Mesenchymal stem cell (in vitro differentiated cells and primary cell): Measurements from ENCODE around the gene RBMXL3.
"Not testable (repeated sequence)": the region's sequence is repeated elsewhere in the genome, so short reads cannot be mapped to it uniquely, and the experiment has no call there.

ENCODE experiments used
- DNase-seq: peaks from one replicate; pipeline ENCODE4 v3.0.0-alpha.2; 2013
- H2AFZ ChIP-seq: one replicate; pipeline ENCODE4 v1.6.1; 2013; ENCODE audit warnings: low read depth, mild to moderate bottlenecking, control low read depth, inconsistent platforms, low read length, moderate library complexity
- H2AK5ac ChIP-seq: 2 replicates; pipeline ENCODE4 v1.6.1; 2013; ENCODE audit warnings: low read length, moderate library complexity, mild to moderate bottlenecking, inconsistent platforms; ENCODE audit not compliant: severe bottlenecking
- H2BK120ac ChIP-seq: one replicate; pipeline ENCODE4 v1.6.1; 2013; ENCODE audit warnings: low read depth, mild to moderate bottlenecking, inconsistent platforms, low read length, moderate library complexity
- H2BK12ac ChIP-seq, 2 experiments: one replicate each; pipeline ENCODE4 v1.6.1; 2013; ENCODE audit warnings: inconsistent platforms in 2 of 2, low read length in 2 of 2, mild to moderate bottlenecking in 2 of 2, moderate library complexity in 2 of 2, control low read depth in 1 of 2
- H2BK15ac ChIP-seq: one replicate; pipeline ENCODE4 v1.6.1; 2013; ENCODE audit warnings: mild to moderate bottlenecking, low read depth, inconsistent platforms; ENCODE audit not compliant: poor library complexity, severe bottlenecking
- H2BK5ac ChIP-seq: 2 replicates; pipeline ENCODE4 v1.6.1; 2013; ENCODE audit warnings: low read depth, mild to moderate bottlenecking, low read length, control low read depth, inconsistent platforms; ENCODE audit not compliant: poor library complexity, severe bottlenecking
- H3K14ac ChIP-seq, 2 experiments: one replicate each; pipeline ENCODE4 v1.6.1; 2013; ENCODE audit warnings: inconsistent platforms in 2 of 2, low read length in 2 of 2, control low read depth in 1 of 2, mild to moderate bottlenecking in 1 of 2, moderate library complexity in 1 of 2
- H3K18ac ChIP-seq, 2 experiments: one replicate each; pipeline ENCODE4 v1.6.1; 2013; ENCODE audit warnings: inconsistent platforms in 2 of 2, low read length in 2 of 2, control low read depth in 1 of 2, low read depth in 1 of 2, mild to moderate bottlenecking in 1 of 2
- H3K23ac ChIP-seq, 2 experiments: one replicate each; pipeline ENCODE4 v1.6.1; 2013; ENCODE audit warnings: inconsistent platforms in 2 of 2, low read length in 2 of 2, mild to moderate bottlenecking in 2 of 2, moderate library complexity in 2 of 2, control low read depth in 1 of 2
- H3K27ac ChIP-seq: 2 replicates; pipeline ENCODE4 v1.5.1; 2013; ENCODE audit warnings: mild to moderate bottlenecking, moderate library complexity, low read length, control low read depth, inconsistent platforms; ENCODE audit not compliant: poor library complexity, severe bottlenecking
- H3K27me3 ChIP-seq, 2 experiments: 2 replicates each; pipeline versions ENCODE4 v1.6.1 to v1.7.0; 2013; ENCODE audit warnings: low read length in 2 of 2, mild to moderate bottlenecking in 2 of 2, moderate library complexity in 2 of 2, control low read depth in 1 of 2, inconsistent platforms in 1 of 2; ENCODE audit not compliant: control insufficient read depth in 1 of 2, insufficient read depth in 1 of 2
- H3K36me3 ChIP-seq, 2 experiments: 2 replicates each; pipeline versions ENCODE4 v1.6.1 to v1.7.0; 2013; ENCODE audit warnings: low read length in 2 of 2, control low read depth in 1 of 2, inconsistent platforms in 1 of 2, low read depth in 1 of 2, mild to moderate bottlenecking in 1 of 2; ENCODE audit not compliant: insufficient read depth in 2 of 2, control insufficient read depth in 1 of 2
- H3K4ac ChIP-seq, 2 experiments: one replicate each; pipeline ENCODE4 v1.6.1; 2013; ENCODE audit warnings: inconsistent platforms in 2 of 2, low read length in 2 of 2, mild to moderate bottlenecking in 2 of 2, moderate library complexity in 2 of 2, control low read depth in 1 of 2, low read depth in 1 of 2
- H3K4me1 ChIP-seq: 2 replicates; pipeline ENCODE4 v1.6.1; 2013; ENCODE audit warnings: low read depth, low read length, control low read depth; ENCODE audit not compliant: control insufficient read depth, insufficient read depth
- H3K4me2 ChIP-seq: 2 replicates; pipeline ENCODE4 v1.6.1; 2013; ENCODE audit warnings: low read length, mild to moderate bottlenecking, inconsistent platforms; ENCODE audit not compliant: poor library complexity, severe bottlenecking
- H3K4me3 ChIP-seq, 2 experiments: 2 replicates each; pipeline versions ENCODE4 v1.5.1 to v1.7.0; 2013; ENCODE audit warnings: low read length in 2 of 2, mild to moderate bottlenecking in 2 of 2, control low read depth in 1 of 2, low read depth in 1 of 2; ENCODE audit not compliant: insufficient read depth in 1 of 2
- H3K79me1 ChIP-seq: replicated peaks from 2 replicates; pipeline ENCODE4 v1.6.1; 2013; ENCODE audit warnings: mild to moderate bottlenecking, control low read depth, low read length, inconsistent platforms; ENCODE audit not compliant: poor library complexity, severe bottlenecking
- H3K9ac ChIP-seq: 2 replicates; pipeline ENCODE4 v1.7.0; 2013; ENCODE audit warnings: mild to moderate bottlenecking, low read length, moderate library complexity
- H3K9me3 ChIP-seq: 2 replicates; pipeline ENCODE4 v1.7.0; 2013; ENCODE audit warnings: mild to moderate bottlenecking, low read length; ENCODE audit not compliant: control insufficient read depth
- H4K8ac ChIP-seq: one replicate; pipeline ENCODE4 v1.6.1; 2013; ENCODE audit warnings: inconsistent platforms, mild to moderate bottlenecking, low read length, moderate library complexity
- H4K91ac ChIP-seq: one replicate; pipeline ENCODE4 v1.6.1; 2013; ENCODE audit warnings: mild to moderate bottlenecking, low read length, inconsistent platforms
- WGBS: methylation state at CpG from one replicate; pipeline ENCODE4 v1.1.7; 2013; ENCODE audit warnings: mixed read lengths; 5-methylcytosine and 5-hydroxymethylcytosine counted together

Gene RBMXL3

GRCh38 chrX:115192244-115192700 lies 3.1 kb downstream of the RBMXL3 start:
- Histone ChIP-seq H2AK5ac (no peak overlapping the region), H2BK15ac (no peak overlapping the region), H3K79me1 (peaks cover 24% of the 10 kb centered on the region), H4K91ac (no peak overlapping the region), H3K14ac (no peak overlapping the region), H2BK120ac (no peak overlapping the region), H3K4me2 (no peak overlapping the region), H2AFZ (no peak overlapping the region), H3K9me3 (no peaks in the 10 kb centered on the region), H3K27me3 (peaks cover 0 to 16% of the 10 kb centered on the region in 2 experiments), H3K27ac (no peak overlapping the region), H3K36me3 (peaks cover 0 to 19% of the 10 kb centered on the region in 2 experiments), H3K23ac (no peak overlapping the region), H3K4me3 (no peak overlapping the region), H3K9ac (no peak overlapping the region), H3K4ac (no peak overlapping the region), H2BK12ac (no peak overlapping the region), H3K18ac (no peak overlapping the region), H4K8ac (no peak overlapping the region), H3K4me1 (no peaks in the 10 kb centered on the region), H2BK5ac (no peak overlapping the region)
- 96% methylated on average over 30 of the region's 35 CpGs for WGBS
- no peak for DNase-seq

DNA sequence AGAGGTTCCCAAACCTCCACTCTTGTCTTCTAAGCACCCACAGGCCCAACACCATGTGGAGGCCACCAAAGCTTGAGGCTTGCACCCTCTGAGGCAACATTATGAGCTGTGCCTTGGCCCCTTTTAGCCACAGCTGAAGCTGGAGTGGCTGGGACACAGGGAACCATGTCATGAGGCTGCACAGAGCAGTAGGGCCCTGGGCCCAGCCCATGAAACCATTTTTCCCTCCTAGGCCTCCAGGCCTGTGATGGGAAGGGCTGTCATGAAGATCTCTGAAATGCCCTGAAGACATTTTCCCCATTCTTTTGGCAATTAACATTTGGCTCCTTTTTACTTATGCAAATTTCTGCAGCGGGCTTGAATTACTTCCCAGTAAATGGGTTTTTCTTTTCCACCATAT lies 14.8 kb downstream of the RBMXL3 start:
- peaks cover 5% of the 10 kb centered on the region for H3K79me1 ChIP-seq
- H3K4ac ChIP-seq = no peak overlapping the region
- no peak overlapping the region for H2BK15ac ChIP-seq
- no peak overlapping the region for H3K18ac ChIP-seq
- no peak overlapping the region for H3K27ac ChIP-seq
- H4K91ac ChIP-seq = no peak overlapping the region
- H3K9ac ChIP-seq = no peak overlapping the region
- H3K23ac ChIP-seq = no peak overlapping the region
- no peak overlapping the region for H3K4me2 ChIP-seq
- H2BK5ac ChIP-seq = no peak overlapping the region
- H3K4me1 ChIP-seq = no peaks in the 10 kb centered on the region
- H3K36me3 ChIP-seq = no peaks in the 10 kb centered on the region
- no peak overlapping the region for H2AK5ac ChIP-seq
- peaks cover 18% of the 10 kb centered on the region for H3K9me3 ChIP-seq
- no peak for DNase-seq
- no peak overlapping the region for H2BK12ac ChIP-seq
- H3K27me3 ChIP-seq = peaks cover 0 to 9% of the 10 kb centered on the region in 2 experiments
- no peak overlapping the region for H3K14ac ChIP-seq
- H4K8ac ChIP-seq = no peak overlapping the region
- no peak overlapping the region for H2BK120ac ChIP-seq
- H2AFZ ChIP-seq = no peak overlapping the region
- no peak overlapping the region for H3K4me3 ChIP-seq
- 95% methylated on average over 1 of the region's 1 CpG for WGBS

DNA sequence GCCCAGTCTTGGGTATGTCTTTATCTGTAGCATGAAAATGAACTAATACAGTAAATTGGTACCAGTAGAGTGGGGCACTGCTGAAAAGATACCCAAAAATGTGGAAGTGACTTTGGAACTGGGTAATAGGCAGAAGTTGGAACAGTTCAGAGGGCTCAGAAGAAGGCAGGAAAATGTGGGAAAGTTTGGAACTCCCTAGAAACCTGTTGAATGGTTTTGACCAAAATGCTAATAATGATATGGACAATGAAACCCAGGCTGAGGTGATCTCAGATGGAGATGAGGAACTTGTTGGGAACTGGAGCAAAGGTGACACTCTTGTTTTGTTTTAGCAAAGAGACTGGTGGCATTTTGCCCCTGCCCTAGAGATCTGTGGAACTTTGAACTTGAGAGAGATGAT lies 20.3 kb downstream of the RBMXL3 start:
- not testable (repeated sequence) for H3K27ac ChIP-seq, H4K91ac ChIP-seq, H3K4me3 ChIP-seq, H3K14ac ChIP-seq, H2BK5ac ChIP-seq, H3K23ac ChIP-seq, H3K18ac ChIP-seq, H3K27me3 ChIP-seq, H3K36me3 ChIP-seq, DNase-seq, H2BK120ac ChIP-seq, H2AK5ac ChIP-seq, H4K8ac ChIP-seq, H3K4ac ChIP-seq, H3K79me1 ChIP-seq, H2BK15ac ChIP-seq, H2AFZ ChIP-seq, H3K9me3 ChIP-seq, H3K9ac ChIP-seq, H2BK12ac ChIP-seq, H3K4me2 ChIP-seq, H3K4me1 ChIP-seq

GRCh38 chrX:115214151-115214550 lies 24.9 kb downstream of the RBMXL3 start:
- H3K4me3 ChIP-seq = no peak overlapping the region
- H2AFZ ChIP-seq = no peak overlapping the region
- H2BK120ac ChIP-seq = no peak overlapping the region
- 100% methylated on average over 1 of the region's 1 CpG for WGBS
- no peak overlapping the region for H2AK5ac ChIP-seq
- H3K18ac ChIP-seq = no peak overlapping the region
- no peak overlapping the region for H3K23ac ChIP-seq
- H3K14ac ChIP-seq = no peak overlapping the region
- DNase-seq = no peak
- H3K9ac ChIP-seq = no peak overlapping the region
- H3K79me1 ChIP-seq = peaks cover 2% of the 10 kb centered on the region
- H4K8ac ChIP-seq = no peak overlapping the region
- H3K27me3 ChIP-seq = peaks cover 0 to 7% of the 10 kb centered on the region in 2 experiments
- H2BK12ac ChIP-seq = no peak overlapping the region
- no peaks in the 10 kb centered on the region for H3K36me3 ChIP-seq
- H3K4me2 ChIP-seq = no peak overlapping the region
- no peak overlapping the region for H2BK15ac ChIP-seq
- no peak overlapping the region for H2BK5ac ChIP-seq
- no peaks in the 10 kb centered on the region for H3K9me3 ChIP-seq
- H3K4me1 ChIP-seq = no peaks in the 10 kb centered on the region
- no peak overlapping the region for H3K27ac ChIP-seq
- H3K4ac ChIP-seq = no peak overlapping the region
- no peak overlapping the region for H4K91ac ChIP-seq
